Nucleus accumbens (tissue), 56 donors: ENCODE results near the gene ALKBH5.

Experiments
- DNase-seq, 56 donors: peaks; one replicate each; lab custom pipeline; 2025; lab: John Stamatoyannopoulos, UW

ALKBH5 gene

GRCh38 chr17:18184143-18185031 lies 759 bp downstream of the ALKBH5 start:
- peak in 39 of 56 donors; percentile 18 to 73 (median 45) for DNase-seq

- DNase-seq = peak in 1 of 56 donors; percentile 7
These were observed 1.8 kb downstream of the ALKBH5 start for GRCh38 chr17:18185391-18185790.

GRCh38 chr17:18185832-18186626 lies 2.4 kb downstream of the ALKBH5 start:
- DNase-seq = no peak

- DNase-seq = peak in 3 of 56 donors; percentile 25 to 41 (median 25)
These were observed 3.0 kb downstream of the ALKBH5 start for GRCh38 chr17:18186627-18186982.

GRCh38 chr17:18187226-18187625 lies 3.6 kb downstream of the ALKBH5 start:
- DNase-seq = peak in 14 of 56 donors; percentile 12 to 51 (median 26)

- DNase-seq = peak in 3 of 56 donors; percentile 22 to 37 (median 34)
These were observed 4.5 kb downstream of the ALKBH5 start for GRCh38 chr17:18187821-18188761.

- DNase-seq = no peak
These were observed 7.1 kb downstream of the ALKBH5 start for GRCh38 chr17:18190628-18191235.

GRCh38 chr17:18191236-18191667 lies 7.6 kb downstream of the ALKBH5 start:
- DNase-seq = peak in 2 of 56 donors; percentile 13 to 41

GRCh38 chr17:18191967-18192366 lies 8.3 kb downstream of the ALKBH5 start:
- no peak for DNase-seq

- DNase-seq = no peak
These were observed 10.8 kb downstream of the ALKBH5 start for GRCh38 chr17:18194394-18194793.

- DNase-seq = no peak
These were observed 11.2 kb downstream of the ALKBH5 start for GRCh38 chr17:18194804-18195203.

- peak in 6 of 56 donors; percentile 14 to 71 (median 34) for DNase-seq
These were observed 11.6 kb downstream of the ALKBH5 start for GRCh38 chr17:18195246-18195645.

- DNase-seq = no peak
These were observed 14.0 kb downstream of the ALKBH5 start for GRCh38 chr17:18197535-18198194.

- DNase-seq = no peak
These were observed 14.9 kb downstream of the ALKBH5 start for GRCh38 chr17:18198530-18198929.

GRCh38 chr17:18201108-18201507 lies 17.5 kb downstream of the ALKBH5 start:
- no peak for DNase-seq

GRCh38 chr17:18203308-18203707 lies 19.7 kb downstream of the ALKBH5 start:
- no peak for DNase-seq

GRCh38 chr17:18205861-18206260 lies 22.2 kb downstream of the ALKBH5 start:
- no peak for DNase-seq

- no peak for DNase-seq
These were observed 23.3 kb downstream of the ALKBH5 start for GRCh38 chr17:18206962-18207361.

GRCh38 chr17:18208092-18208491 lies 24.5 kb downstream of the ALKBH5 start:
- no peak for DNase-seq
